Lower leg skin (tissue), 3 donors: ENCODE measurements around the gene ORC1.

ENCODE experiments used
- POLR2A ChIP-seq, 2 donors: fragments of 450-650 bp; IDR thresholded peaks; one replicate each; pipeline ENCODE4 v1.6.1; 2016 to 2017; ENCODE audit warnings: antibody characterized with exemption in 2 of 2, mild to moderate bottlenecking in 1 of 2, moderate library complexity in 1 of 2
- TF ChIP-seq, protein P1 (sequence below), 3 donors: fragments of 450-650 bp; IDR thresholded peaks; one replicate each; pipeline ENCODE4 v1.5.1; 2016; ENCODE audit warnings: antibody characterized with exemption in 3 of 3, mild to moderate bottlenecking in 3 of 3, moderate library complexity in 2 of 3

DNA sequence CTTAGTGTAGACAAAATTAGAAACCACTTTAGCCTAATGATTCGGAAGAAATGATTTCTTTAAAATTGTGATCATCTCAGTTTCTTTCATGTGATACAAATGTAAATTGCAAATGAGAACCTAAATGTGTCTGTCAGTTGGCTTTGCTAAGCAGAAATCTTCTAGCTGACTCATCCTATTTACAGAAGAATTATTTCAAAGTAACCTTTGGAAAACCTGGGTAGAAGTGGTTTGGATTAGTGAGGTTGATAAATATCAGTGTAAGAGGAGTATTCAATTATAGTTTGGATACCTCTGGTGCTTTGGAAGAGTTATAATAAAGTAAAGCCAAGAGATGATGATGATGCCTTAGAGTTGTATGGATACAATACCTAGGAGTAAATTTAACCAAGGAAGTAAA is 75.6 kb downstream of the ORC1 start:
- TF ChIP-seq, protein P1, sequence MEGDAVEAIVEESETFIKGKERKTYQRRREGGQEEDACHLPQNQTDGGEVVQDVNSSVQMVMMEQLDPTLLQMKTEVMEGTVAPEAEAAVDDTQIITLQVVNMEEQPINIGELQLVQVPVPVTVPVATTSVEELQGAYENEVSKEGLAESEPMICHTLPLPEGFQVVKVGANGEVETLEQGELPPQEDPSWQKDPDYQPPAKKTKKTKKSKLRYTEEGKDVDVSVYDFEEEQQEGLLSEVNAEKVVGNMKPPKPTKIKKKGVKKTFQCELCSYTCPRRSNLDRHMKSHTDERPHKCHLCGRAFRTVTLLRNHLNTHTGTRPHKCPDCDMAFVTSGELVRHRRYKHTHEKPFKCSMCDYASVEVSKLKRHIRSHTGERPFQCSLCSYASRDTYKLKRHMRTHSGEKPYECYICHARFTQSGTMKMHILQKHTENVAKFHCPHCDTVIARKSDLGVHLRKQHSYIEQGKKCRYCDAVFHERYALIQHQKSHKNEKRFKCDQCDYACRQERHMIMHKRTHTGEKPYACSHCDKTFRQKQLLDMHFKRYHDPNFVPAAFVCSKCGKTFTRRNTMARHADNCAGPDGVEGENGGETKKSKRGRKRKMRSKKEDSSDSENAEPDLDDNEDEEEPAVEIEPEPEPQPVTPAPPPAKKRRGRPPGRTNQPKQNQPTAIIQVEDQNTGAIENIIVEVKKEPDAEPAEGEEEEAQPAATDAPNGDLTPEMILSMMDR (IDR thresholded peaks at IDR 0.05) = no peak
- TF ChIP-seq POLR2A (IDR thresholded peaks at IDR 0.05) = no peak
